Adrenal gland (tissue), 12 donors: ENCODE data around the gene DYNLT2B. TPM values are rescaled to one million over a fixed set of nuclear protein-coding genes. Genes with fewer than 3 reads are reported as not detected.

ENCODE experiments used
- DNase-seq, 7 donors: peaks; one replicate each; pipeline ENCODE4 v3.0.0-alpha.2; 2019 to 2020
- H3K27ac ChIP-seq, 5 donors: fragments of 200-600 bp; sonication (generic) in 4 of 5; 1 replicate in 3 of 5; 2 replicates in 2 of 5; pipeline versions ENCODE4 v1.5.1 to v1.8.0; 2016 to 2020; ENCODE audit warnings: mild to moderate bottlenecking in 1 of 5
- H3K27me3 ChIP-seq: fragments of 200-600 bp; 2 replicates; pipeline ENCODE4 v1.8.0; 2021
- H3K36me3 ChIP-seq, 2 donors: fragments of 200-600 bp; replicated peaks in 1 of 2; 1 replicate in 1 of 2; 2 replicates in 1 of 2; pipeline versions ENCODE4 v1.5.1 to v1.8.0; 2018 to 2022
- H3K4me1 ChIP-seq, 2 donors: fragments of 200-600 bp; replicated peaks in 1 of 2; 1 replicate in 1 of 2; 2 replicates in 1 of 2; pipeline versions ENCODE4 v1.5.1 to v1.8.0; 2018 to 2021
- H3K4me3 ChIP-seq, 4 donors: fragments of 200-600 bp; sonication (generic) in 3 of 4; one replicate each; pipeline ENCODE4 v1.5.1; 2016 to 2018
- H3K9me3 ChIP-seq, 3 donors: fragments of 200-600 bp; sonication (generic) in 1 of 3; replicated peaks in 1 of 3; 1 replicate in 2 of 3; 2 replicates in 1 of 3; pipeline versions ENCODE4 v1.5.1 to v1.8.0; 2016 to 2021
- CTCF ChIP-seq, 6 experiments: fragments of 450-650 bp in 4 of 6; fragments of 200-600 bp in 2 of 6; sonication (generic) in 1 of 6; IDR thresholded peaks; 1 replicate in 5 of 6; 2 replicates in 1 of 6; pipeline versions ENCODE4 v1.5.1 to v1.8.0; 2016 to 2021; ENCODE audit warnings: antibody characterized with exemption in 6 of 6, mild to moderate bottlenecking in 2 of 6, moderate library complexity in 1 of 6
- POLR2A ChIP-seq, 2 donors: fragments of 450-650 bp; IDR thresholded peaks; one replicate each; pipeline ENCODE4 v1.6.1; 2017; ENCODE audit warnings: antibody characterized with exemption in 2 of 2, mild to moderate bottlenecking in 2 of 2, moderate library complexity in 1 of 2
- WGBS, 4 donors: extraction: QIAGEN DNeasy Blood & Tissue Kit in 2 of 4; methylation state at CpG; one replicate each; pipeline versions ENCODE4 v1.1.5 to v1.1.7; 2013 to 2017; 5-methylcytosine and 5-hydroxymethylcytosine counted together
- intact Hi-C, 2 donors: fragments of 100-400 bp; cut with DNase I; formaldehyde crosslinking; loops; one replicate each; pipeline versions ENCODE4 v1.14.1 to v1.15.0; 2022 to 2023
- polyA plus RNA-seq, 3 donors: library from polyadenylated mRNA; stranded (reverse); fragments of 200-250 nt in 2 of 3; fragments of 350-450 nt in 1 of 3; fragmentation: Illumina TruSeq in 1 of 3; extraction: RNeasy Lipid Tissue Mini Kit (QIAGEN cat#74804) in 1 of 3; gene quantifications; one replicate each; pipeline ENCODE4 v1.2.3, GENCODE V29; 2013 to 2014
- total RNA-seq, 9 donors: library from RNA; depleted of rRNA in 4 of 9; stranded (reverse); fragments of >200 nt in 4 of 9; fragments of 120-200 nt in 1 of 9; fragmentation: NEBNext Ultra II Directional in 1 of 9; extraction: Animal tissue kit (Norgen Biotek cat#: 25700) in 1 of 9; gene quantifications; one replicate each; pipeline versions ENCODE4 v1.1.0 to v1.2.4, GENCODE V29; 2013 to 2023
- donor health status: healthy with polysubstance abuse.
- donor health status: Bipolar disorder and iron deficiency.
- donor health status: DM: yes; HTN: yes; CAD: no.
- donor health status: DM: no; HTN: no; CAD: no.
- donor health status: DM: no; HTN: no; CAD: no.
- donor health status: DM: yes; HTN: yes; CAD: no.

The DYNLT2B gene
- total and polyA plus RNA-seq, 12 donors: 3.4 to 34.5 (median 11.5) TPM

- no peaks in the 10 kb centered on the region for H3K27me3 ChIP-seq
- 75 to 84% (median 81%) methylated on average over 9 of the region's 9 CpGs for WGBS, 4 donors
- H3K27ac ChIP-seq: no peak overlapping the region
- DNase-seq: no peak
- intact Hi-C loops: loop anchor here in 1 of 2 donors (10.0 kb wide), 1 partner anchor 256 kb away; no protein-coding TSS in a partner anchor
- peaks cover 0 to 35% of the 10 kb centered on the region in 2 donors for H3K36me3 ChIP-seq
- TF ChIP-seq POLR2A (IDR thresholded peaks at IDR 0.05) (no peak), CTCF (IDR thresholded peaks at IDR 0.05) (no peak)
- peaks cover 0 to 5% of the 10 kb centered on the region in 2 donors for H3K4me1 ChIP-seq
- H3K4me3 ChIP-seq: no peak overlapping the region
- H3K9me3 ChIP-seq: no peaks in the 10 kb centered on the region
Measured at GRCh38 chr3:196268284-196269163, 49.5 kb downstream of the DYNLT2B start.

- Histone ChIP-seq H3K9me3 (no peaks in the 10 kb centered on the region), H3K4me3 (no peak overlapping the region), H3K4me1 (peaks cover 0 to 5% of the 10 kb centered on the region in 2 donors), H3K27me3 (no peaks in the 10 kb centered on the region), H3K27ac (no peak overlapping the region), H3K36me3 (peaks cover 0 to 22% of the 10 kb centered on the region in 2 donors)
- TF ChIP-seq CTCF (IDR thresholded peaks at IDR 0.05) (no peak), POLR2A (IDR thresholded peaks at IDR 0.05) (no peak)
- no peak for DNase-seq
- intact Hi-C loops: loop anchor here in 1 of 2 donors (10.0 kb wide), 1 partner anchor 261 kb away; no protein-coding TSS in a partner anchor
- WGBS, 4 donors: 95 to 99% (median 97%) methylated on average over 7 of the region's 7 CpGs
Measured at GRCh38 chr3:196263819-196264218, 54.2 kb downstream of the DYNLT2B start.

GRCh38 chr3:196260784-196261183 is 57.3 kb downstream of the DYNLT2B start:
- no peaks in the 10 kb centered on the region for H3K4me1 ChIP-seq
- DNase-seq: no peak
- intact Hi-C loops: loop anchor here in 1 of 2 donors (10.0 kb wide), 1 partner anchor 264 kb away; no protein-coding TSS in a partner anchor
- H3K27ac ChIP-seq: no peak overlapping the region
- H3K27me3 ChIP-seq: no peaks in the 10 kb centered on the region
- WGBS, 4 donors: 95 to 99% (median 97%) methylated on average over 4 of the region's 4 CpGs
- H3K36me3 ChIP-seq: peaks cover 0 to 20% of the 10 kb centered on the region in 2 donors
- no peaks in the 10 kb centered on the region for H3K9me3 ChIP-seq
- no peak overlapping the region for H3K4me3 ChIP-seq
- TF ChIP-seq POLR2A (IDR thresholded peaks at IDR 0.05) (no peak), CTCF (IDR thresholded peaks at IDR 0.05) (no peak)

GRCh38 chr3:196255776-196256175 is 62.3 kb downstream of the DYNLT2B start:
- no peak for DNase-seq
- no peaks in the 10 kb centered on the region for H3K9me3 ChIP-seq
- TF ChIP-seq CTCF (IDR thresholded peaks at IDR 0.05) (no peak), POLR2A (IDR thresholded peaks at IDR 0.05) (no peak)
- H3K36me3 ChIP-seq: peaks cover 0 to 21% of the 10 kb centered on the region in 2 donors
- no peak overlapping the region for H3K27ac ChIP-seq
- no peaks in the 10 kb centered on the region for H3K27me3 ChIP-seq
- WGBS, 4 donors: 76 to 92% (median 83%) methylated on average over 1 of the region's 1 CpG
- no peaks in the 10 kb centered on the region for H3K4me1 ChIP-seq
- H3K4me3 ChIP-seq: no peak overlapping the region
- intact Hi-C loops: loop anchor here in 1 of 2 donors (10.0 kb wide), 1 partner anchor 429 kb away; no protein-coding TSS in a partner anchor
